Measurements from ENCODE around the gene ATAD3C. TPM values are rescaled to one million over a fixed set of nuclear protein-coding genes. Genes with fewer than 3 reads are reported as not detected.

Gene ATAD3C
- total and polyA plus RNA-seq, 2 of the 8 experiments (the other 6 are each of a cell fraction or from before 2014, with no cell fraction given): 2.0 to 2.7 TPM

- peak in 1 of 2 experiments; percentile 86; a peak in 2 of 4 replicates for TF ChIP-seq HDAC2 (IDR thresholded peaks at IDR 0.05; ENCODE audit: borderline replicate concordance in 1 of 2, low read depth in 2 of 2, low read length in 2 of 2)
Measured at GRCh38 chr1:1406821-1407635, 42.5 kb upstream of the ATAD3C start, which contains the start of gene MRPL20 (continued).

Data from H1 (cell line).